Endothelial cell of coronary artery (primary cell): ENCODE results near the gene CDO1. TPM values are rescaled to one million over a fixed set of nuclear protein-coding genes. Genes with fewer than 3 reads are reported as not detected.

Experiments
- total RNA-seq: library from RNA; depleted of rRNA; stranded (reverse); fragments of >200 nt; gene quantifications from 2 replicates; pipeline ENCODE4 v1.2.3, GENCODE V29; 2014

Gene CDO1
- total RNA-seq = 1.0 and 2.0 TPM in 2 replicates

DNA sequence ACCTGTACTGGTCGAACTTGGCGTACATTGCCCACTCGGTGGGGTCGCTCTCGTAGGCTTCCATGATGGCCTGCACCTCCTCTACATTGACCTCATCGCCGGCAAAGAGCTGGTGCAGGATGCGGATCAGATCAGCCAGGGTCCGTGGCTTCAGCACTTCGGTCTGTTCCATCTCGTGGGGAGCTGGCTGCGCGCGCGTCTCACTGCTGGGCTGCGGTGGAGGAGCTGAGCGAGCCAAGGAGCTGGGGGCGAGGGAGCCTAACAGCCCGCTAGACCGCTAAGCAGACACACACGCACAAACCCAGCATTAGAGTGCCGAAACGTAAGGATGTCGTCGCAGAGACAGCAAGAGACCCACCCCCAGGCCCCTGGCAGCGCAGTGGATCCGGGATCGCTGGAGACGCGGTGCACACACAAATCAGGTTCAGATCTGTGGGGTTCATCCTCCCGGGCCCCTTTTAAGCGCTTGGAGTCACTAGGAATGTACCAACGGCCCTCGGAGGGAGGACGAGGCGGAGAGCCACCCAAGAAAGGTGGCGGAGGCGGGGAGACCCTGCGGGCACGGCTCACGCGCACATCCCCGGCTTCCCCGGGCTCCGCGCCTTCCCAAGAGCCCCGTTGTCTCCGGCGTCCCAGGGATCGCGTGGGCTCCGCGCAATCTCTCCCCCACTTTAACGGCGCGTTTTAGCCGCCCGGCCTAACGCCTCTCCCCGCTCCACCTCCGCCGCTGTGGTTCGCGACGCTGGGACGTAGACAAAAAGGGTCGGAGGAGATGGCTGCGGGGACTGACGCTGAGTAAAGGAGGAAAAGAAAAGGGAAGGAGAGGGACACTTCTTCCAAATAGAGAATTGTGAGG is at the start of gene CDO1:
Gene CDO1 (minus strand): TSS at position 434 of the 856 bp plus-strand sequence. CDS start 262 bp downstream, at position 172.

DNA sequence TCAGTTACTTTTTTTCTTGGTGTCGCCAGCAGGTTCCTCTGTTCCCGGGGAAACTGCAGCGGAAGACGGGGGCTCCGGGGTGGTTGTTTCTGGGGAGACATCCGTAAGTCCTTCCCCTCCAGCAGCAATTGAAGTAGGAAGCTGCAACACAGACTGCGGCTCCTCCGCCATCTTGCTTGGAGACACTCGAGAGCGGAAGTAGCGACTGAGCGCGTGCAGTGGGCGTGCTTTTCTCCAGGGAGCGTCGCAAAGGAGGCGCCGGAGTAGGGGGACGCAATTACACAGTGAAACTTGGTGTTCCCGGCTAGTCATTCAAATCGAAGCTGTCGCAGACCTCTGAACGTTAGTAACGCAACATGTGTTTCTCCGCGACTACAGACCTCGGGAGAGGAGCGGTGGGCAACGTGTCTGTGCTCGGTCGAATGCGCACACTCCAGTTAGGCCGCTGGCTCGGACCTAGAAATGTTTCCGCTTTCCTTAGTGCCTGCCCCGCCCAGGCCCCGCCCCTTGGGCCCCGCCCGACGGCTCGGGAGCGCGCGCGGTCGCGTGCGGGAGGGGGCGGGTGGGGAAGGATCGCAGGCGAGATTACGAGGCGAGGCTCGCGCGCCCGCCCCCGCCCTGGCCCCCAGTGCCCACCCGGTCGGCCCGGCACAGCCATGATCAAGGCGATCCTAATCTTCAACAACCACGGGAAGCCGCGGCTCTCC is 25.1 kb upstream of the CDO1 start, which contains the start of the genes AP3S1 and ATG12:
Gene AP3S1 (plus strand): TSS at position 554 of the 707 bp plus-strand sequence. CDS start 103 bp downstream, at position 657.
Gene ATG12 (minus strand): TSS at position 184 of the 707 bp plus-strand sequence. CDS start 13 bp downstream, at position 171.

Other genes with a start within 250 kb of the CDO1 start
- 0.45 and 1.5 TPM in 2 replicates for gene TICAM2, start 214.2 kb downstream of the CDO1 start, total RNA-seq
- 82.1 and 95.5 TPM in 2 replicates for gene TMED7, start 190.6 kb downstream of the CDO1 start, total RNA-seq
- 24.7 and 35.1 TPM in 2 replicates for gene ATG12, start 24.9 kb upstream of the CDO1 start, total RNA-seq
- gene AP3S1, start 25.3 kb upstream of the CDO1 start, total RNA-seq = 66.5 and 69.5 TPM in 2 replicates
- 0.09 TPM in 2 replicates for gene LVRN, start 145.8 kb upstream of the CDO1 start, total RNA-seq
- gene ARL14EPL, start 215.8 kb upstream of the CDO1 start, total RNA-seq = 0.18 TPM in 1 of 2 replicates, not detected in the other